Stomach smooth muscle (tissue), 2 donors: ENCODE data around the gene HEXIM1.

Source experiments
- H3K27ac ChIP-seq: one replicate; pipeline ENCODE4 v1.7.0; 2013; ENCODE audit warnings: mild to moderate bottlenecking, low read length, inconsistent platforms
- H3K27me3 ChIP-seq, 2 donors: one replicate each; pipeline ENCODE4 v1.7.0; 2013; ENCODE audit warnings: low read length in 2 of 2; ENCODE audit not compliant: insufficient read depth in 2 of 2, control insufficient read depth in 1 of 2
- H3K36me3 ChIP-seq, 2 donors: one replicate each; pipeline ENCODE4 v1.7.0; 2013; ENCODE audit warnings: low read length in 2 of 2; ENCODE audit not compliant: control insufficient read depth in 2 of 2, insufficient read depth in 2 of 2
- H3K4me1 ChIP-seq: one replicate; pipeline ENCODE4 v1.7.0; 2013; ENCODE audit warnings: low read length; ENCODE audit not compliant: control insufficient read depth, insufficient read depth
- H3K4me3 ChIP-seq, 2 donors: one replicate each; pipeline ENCODE4 v1.7.0; 2013; ENCODE audit warnings: low read length in 2 of 2
- H3K9ac ChIP-seq, 2 donors: one replicate each; pipeline ENCODE4 v1.7.0; 2013; ENCODE audit warnings: low read length in 2 of 2, mild to moderate bottlenecking in 1 of 2
- H3K9me3 ChIP-seq, 2 donors: one replicate each; pipeline ENCODE4 v1.7.0; 2013; ENCODE audit warnings: low read length in 2 of 2; ENCODE audit not compliant: control insufficient read depth in 2 of 2
- donor health status: healthy.
- donor health status: Pancreatic carcinoma.

HEXIM1 gene

DNA sequence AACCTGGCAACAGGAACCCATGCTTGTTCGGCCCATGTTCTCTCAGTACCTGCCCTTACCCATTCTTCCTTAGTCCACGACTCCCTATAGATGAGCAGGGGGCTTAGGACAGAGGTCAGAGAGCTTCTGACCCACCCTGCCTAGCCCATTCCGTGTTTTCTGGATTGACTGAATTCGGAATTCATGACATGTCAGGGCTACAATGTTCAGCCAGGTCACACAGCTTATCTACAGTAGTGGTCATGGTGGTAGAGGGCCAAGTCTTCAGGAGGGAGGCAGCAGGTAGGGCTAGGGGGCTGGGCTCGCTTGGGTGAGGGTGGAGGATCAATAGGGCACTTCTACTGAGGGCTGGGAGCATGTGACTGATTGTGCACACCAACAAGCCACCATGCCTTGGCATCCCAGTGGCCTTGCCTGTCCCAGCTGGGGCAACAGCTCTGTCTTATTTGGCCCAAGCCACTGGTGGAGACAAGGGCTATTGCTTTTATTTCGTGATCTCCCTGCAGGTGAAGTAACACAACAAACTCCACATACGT is 16.5 kb downstream of the HEXIM1 start:
- Histone ChIP-seq H3K27me3 (no peaks in the 10 kb centered on the region), H3K36me3 (peaks cover 0 to 4% of the 10 kb centered on the region in 2 donors), H3K4me3 (no peak overlapping the region), H3K9ac (no peak overlapping the region), H3K27ac (no peak overlapping the region), H3K4me1 (peaks cover 15% of the 10 kb centered on the region), H3K9me3 (no peaks in the 10 kb centered on the region)

DNA sequence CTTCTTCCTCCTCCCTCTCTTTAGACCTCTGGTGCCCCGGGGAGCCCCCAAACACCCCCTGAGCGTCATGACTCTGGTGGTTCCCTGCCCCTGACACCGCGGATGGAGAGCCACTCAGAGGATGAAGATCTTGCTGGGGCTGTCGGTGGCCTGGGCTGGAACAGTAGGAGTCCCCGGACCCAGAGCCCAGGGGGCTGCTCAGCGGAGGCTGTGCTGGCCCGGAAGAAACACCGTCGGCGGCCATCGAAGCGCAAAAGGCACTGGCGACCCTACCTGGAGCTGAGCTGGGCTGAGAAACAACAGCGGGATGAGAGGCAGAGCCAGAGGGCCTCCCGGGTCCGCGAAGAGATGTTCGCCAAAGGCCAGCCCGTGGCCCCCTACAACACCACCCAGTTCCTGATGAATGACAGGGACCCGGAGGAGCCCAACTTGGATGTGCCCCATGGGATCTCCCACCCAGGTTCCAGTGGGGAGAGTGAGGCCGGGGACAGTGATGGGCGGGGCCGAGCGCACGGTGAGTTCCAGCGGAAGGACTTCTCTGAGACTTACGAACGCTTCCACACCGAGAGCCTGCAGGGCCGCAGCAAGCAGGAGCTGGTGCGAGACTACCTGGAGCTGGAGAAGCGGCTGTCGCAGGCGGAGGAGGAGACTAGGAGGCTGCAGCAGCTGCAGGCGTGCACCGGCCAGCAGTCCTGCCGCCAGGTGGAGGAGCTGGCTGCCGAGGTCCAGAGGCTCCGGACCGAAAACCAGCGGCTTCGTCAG is 20.9 kb downstream of the HEXIM1 start:
- H3K27me3 ChIP-seq, result no peaks in the 10 kb centered on the region
- H3K36me3 ChIP-seq, result peaks cover 0 to 4% of the 10 kb centered on the region in 2 donors
- H3K9me3 ChIP-seq, result no peaks in the 10 kb centered on the region
- H3K4me3 ChIP-seq, result no peak overlapping the region
- H3K4me1 ChIP-seq, result peaks cover 33% of the 10 kb centered on the region
- peak overlapping the region; percentile 94 for H3K27ac ChIP-seq
- H3K9ac ChIP-seq, result no peak overlapping the region

DNA sequence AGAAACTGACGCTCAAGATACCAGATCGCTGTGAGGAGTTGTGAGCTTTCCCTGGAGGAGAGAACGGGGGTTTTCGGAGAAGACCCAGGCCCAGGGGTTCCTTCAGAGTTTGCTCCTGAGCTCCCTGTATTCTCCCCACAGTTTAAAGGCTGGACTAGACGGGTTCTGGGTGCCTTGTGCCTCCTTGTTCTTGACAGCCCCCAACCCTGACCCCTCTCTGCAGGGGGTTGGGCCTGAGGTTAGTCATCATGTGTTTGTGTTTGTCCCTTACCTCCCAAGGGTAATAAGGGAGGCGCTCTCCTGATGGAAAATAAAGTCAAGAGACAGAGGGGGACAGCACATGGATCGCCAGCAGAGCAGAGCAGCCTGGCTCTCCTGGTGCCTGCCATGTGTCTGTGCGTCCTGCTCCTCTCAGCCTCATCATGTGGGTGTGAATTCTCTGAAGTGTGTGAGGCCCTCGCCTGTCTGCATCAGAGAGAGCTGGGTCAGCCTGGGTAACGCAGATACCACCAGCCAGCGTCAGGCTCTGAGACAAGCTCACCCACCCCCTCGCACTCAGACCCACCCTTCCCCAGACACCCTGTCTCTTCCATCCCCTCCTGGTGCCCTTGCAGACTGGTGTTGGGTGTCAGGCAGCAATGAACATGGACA is 22.1 kb downstream of the HEXIM1 start:
- peaks cover 33% of the 10 kb centered on the region for H3K4me1 ChIP-seq
- H3K27me3 ChIP-seq, result no peaks in the 10 kb centered on the region
- H3K4me3 ChIP-seq, result peak overlapping the region in 1 of 2 donors; percentile 67
- no peaks in the 10 kb centered on the region for H3K36me3 ChIP-seq
- H3K9ac ChIP-seq, result peak overlapping the region; percentile 51 to 60
- H3K27ac ChIP-seq, result peak overlapping the region; percentile 94
- H3K9me3 ChIP-seq, result no peaks in the 10 kb centered on the region

DNA sequence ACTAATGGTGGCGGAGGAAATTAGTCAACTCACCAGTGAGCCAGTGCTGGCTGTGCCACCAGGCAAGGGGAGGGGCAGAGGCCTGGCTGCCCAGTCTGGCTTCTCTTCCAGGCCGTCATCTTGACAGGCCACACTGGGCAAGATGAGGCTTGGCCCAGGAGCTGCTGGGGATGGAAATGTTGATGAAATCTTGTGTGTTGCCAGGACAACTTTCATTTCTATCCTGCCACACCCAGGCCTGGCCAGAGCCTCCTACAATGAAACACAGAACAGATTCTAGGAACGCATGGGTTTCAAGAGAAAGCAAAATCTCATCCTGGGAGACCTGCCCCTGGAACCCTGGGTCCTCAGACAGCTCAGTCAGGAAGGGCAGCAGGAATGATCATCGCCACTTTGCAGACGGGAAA is 22.7 kb downstream of the HEXIM1 start:
- peak overlapping the region; percentile 60 to 73 for H3K9ac ChIP-seq

DNA sequence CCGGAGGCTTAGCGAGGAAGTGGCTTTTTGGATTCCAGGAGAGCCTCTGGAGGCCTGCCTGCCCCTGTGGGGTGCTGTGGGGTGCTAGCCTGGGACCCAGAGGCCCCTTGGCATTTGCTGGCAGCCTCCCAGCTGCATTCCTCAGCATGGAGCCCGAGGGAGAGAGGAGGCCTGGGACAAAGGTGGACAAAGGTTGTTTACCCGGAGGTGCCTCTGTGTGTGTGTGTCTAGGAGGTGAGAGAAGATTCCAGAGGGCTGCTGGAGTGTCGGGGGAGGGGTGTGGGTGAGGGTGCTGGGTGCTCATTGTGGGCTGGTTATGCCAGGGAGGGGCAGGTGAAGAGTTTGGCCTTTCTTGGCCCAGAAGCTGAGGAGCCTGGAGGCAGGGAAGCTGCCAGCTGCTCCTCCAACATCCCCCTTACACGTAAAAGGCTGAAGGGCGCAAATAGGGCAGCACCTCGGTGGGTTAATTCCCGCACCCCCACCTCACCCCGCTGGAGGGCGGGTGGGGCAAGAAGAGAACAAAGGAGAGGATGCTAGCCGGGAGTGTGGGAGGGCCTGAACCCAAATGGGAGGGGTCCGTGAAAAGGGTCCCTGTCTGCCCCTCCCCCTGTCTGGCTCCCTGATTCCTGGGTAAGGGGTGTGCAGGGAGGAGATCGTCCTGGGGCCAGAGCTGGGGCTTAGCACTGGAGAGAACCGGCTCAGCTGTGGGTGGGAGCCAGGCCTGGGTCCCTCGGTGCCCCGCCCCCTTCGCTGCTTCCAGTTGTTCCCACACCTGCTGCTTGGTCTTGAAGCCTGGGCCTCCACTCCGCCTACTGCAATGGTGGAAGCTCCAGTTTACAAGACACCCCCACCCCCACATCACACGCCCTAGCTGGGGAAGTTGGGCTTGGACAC is 23.3 kb downstream of the HEXIM1 start:
- peak overlapping the region; percentile 60 to 73 for H3K9ac ChIP-seq

More for the DNA sequence above, 22.7 kb downstream of the HEXIM1 start:
- peaks cover 33% of the 10 kb centered on the region for H3K4me1 ChIP-seq
- H3K9me3 ChIP-seq, result no peaks in the 10 kb centered on the region
- peak overlapping the region; percentile 94 for H3K27ac ChIP-seq
- no peaks in the 10 kb centered on the region for H3K27me3 ChIP-seq
- no peaks in the 10 kb centered on the region for H3K36me3 ChIP-seq
- H3K4me3 ChIP-seq, result peak overlapping the region; percentile 59 to 67

DNA sequence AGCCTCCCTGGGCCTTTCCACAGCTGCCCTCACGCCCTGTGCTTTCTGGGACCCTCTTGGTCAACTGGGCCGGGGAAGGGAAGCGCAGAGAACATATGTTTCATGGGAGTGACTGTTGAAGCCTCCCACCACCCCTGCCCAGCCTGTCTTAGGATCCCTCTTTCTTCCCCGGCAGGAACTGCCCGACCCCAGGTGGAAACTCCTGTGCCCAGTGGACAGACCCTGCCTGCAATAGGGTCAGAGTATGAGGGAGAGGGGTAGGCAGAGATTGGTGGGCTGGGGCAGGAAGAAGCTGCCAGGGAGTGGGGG is 23.9 kb downstream of the HEXIM1 start:
- Histone ChIP-seq H3K4me1 (peaks cover 33% of the 10 kb centered on the region), H3K27ac (peak overlapping the region; percentile 94), H3K36me3 (no peaks in the 10 kb centered on the region), H3K9me3 (no peaks in the 10 kb centered on the region), H3K9ac (peak overlapping the region; percentile 60 to 62), H3K27me3 (no peaks in the 10 kb centered on the region), H3K4me3 (peak overlapping the region; percentile 59 to 67)

More for the DNA sequence above, 23.3 kb downstream of the HEXIM1 start:
- H3K27ac ChIP-seq, result peak overlapping the region; percentile 94
- peak overlapping the region; percentile 59 to 67 for H3K4me3 ChIP-seq
- no peaks in the 10 kb centered on the region for H3K9me3 ChIP-seq
- H3K4me1 ChIP-seq, result peaks cover 33% of the 10 kb centered on the region
- H3K27me3 ChIP-seq, result no peaks in the 10 kb centered on the region
- no peaks in the 10 kb centered on the region for H3K36me3 ChIP-seq

DNA sequence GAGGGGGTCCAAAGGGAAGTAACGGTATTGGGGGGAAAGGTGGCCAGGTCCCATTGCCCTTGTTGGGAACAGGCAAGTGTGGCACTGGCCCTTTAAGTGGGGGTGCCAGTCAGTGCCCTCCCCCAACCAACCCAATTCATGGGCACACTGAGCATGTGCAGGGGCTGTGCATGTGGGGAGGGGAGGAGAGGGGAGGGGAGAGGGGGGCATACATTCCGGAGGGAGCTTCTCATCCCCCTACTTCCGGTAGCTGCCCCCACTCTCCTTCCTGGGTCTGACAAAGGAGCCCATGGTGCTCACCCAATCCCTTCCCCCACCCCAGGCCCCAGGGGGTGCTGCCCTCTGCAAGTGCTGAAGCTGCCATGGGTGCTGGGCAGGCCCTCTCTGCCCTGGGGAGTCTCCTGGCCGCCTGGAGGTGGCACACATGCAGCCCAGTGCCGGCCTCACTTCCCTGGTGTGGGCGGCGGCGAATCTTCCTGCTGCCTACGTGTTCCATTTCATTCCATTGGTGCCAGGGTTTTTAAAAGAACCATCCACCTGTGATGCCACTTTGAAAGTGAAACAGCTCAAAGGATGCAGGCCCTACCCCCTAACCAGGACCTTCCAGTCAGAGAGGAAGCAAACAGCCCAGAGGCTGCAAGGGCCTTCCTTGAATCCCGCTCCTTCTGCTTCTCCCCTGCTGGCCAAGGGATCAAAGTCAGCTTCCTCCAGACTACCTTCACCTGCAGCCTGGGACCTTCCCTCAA is 24.4 kb downstream of the HEXIM1 start:
- peak overlapping the region; percentile 94 for H3K27ac ChIP-seq
- H3K4me3 ChIP-seq, result peak overlapping the region; percentile 59 to 67
- H3K9me3 ChIP-seq, result no peaks in the 10 kb centered on the region

DNA sequence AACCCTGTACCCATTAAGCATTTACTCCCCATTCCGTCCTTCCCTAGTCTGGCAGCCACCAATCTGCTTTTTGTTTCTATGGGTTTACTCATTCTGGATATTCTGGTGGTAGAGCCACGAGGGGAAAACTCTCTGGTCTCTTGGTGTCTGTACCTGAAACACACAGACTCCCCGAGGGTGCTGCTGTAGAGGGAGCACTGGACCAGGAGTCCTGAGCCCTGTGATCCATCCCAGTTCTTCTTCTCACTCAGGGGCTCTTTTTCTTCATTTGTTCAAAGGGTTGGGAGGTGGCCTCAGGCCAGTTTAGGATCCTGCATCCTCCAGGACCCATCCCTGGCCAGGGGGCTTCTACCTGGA is 27.5 kb downstream of the HEXIM1 start:
- H3K36me3 ChIP-seq, result no peaks in the 10 kb centered on the region
- no peak overlapping the region for H3K27ac ChIP-seq
- H3K9ac ChIP-seq, result no peak overlapping the region
- H3K4me3 ChIP-seq, result no peak overlapping the region
- H3K4me1 ChIP-seq, result peaks cover 23% of the 10 kb centered on the region
- H3K9me3 ChIP-seq, result no peaks in the 10 kb centered on the region
- no peaks in the 10 kb centered on the region for H3K27me3 ChIP-seq

More for the DNA sequence above, 24.4 kb downstream of the HEXIM1 start:
- Histone ChIP-seq H3K36me3 (no peaks in the 10 kb centered on the region), H3K4me1 (peaks cover 33% of the 10 kb centered on the region), H3K27me3 (no peaks in the 10 kb centered on the region), H3K9ac (peak overlapping the region; percentile 60 to 69)

DNA sequence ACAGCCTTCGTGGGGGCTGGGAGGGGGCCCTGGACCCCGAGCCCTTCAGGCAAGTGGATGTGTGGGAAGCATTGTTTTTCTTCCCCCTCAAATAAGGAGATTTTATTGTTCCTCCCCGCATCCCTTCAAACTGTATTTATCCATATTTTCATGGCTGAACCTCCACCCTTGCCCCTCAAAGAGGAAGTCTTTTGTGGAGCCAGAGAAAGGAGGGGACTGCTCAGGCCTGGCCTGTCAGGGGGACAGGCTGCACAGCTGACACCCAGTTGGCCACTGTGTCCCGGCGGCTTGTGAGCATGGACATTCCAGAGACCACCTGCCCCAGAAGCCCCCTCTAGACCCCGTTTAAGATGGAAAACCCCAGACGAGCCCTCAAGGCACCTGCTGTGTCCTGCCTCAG is 29.3 kb downstream of the HEXIM1 start:
- Histone ChIP-seq H3K36me3 (no peaks in the 10 kb centered on the region), H3K9me3 (no peaks in the 10 kb centered on the region), H3K4me3 (no peak overlapping the region), H3K27ac (no peak overlapping the region), H3K4me1 (peaks cover 6% of the 10 kb centered on the region), H3K9ac (no peak overlapping the region), H3K27me3 (no peaks in the 10 kb centered on the region)

DNA sequence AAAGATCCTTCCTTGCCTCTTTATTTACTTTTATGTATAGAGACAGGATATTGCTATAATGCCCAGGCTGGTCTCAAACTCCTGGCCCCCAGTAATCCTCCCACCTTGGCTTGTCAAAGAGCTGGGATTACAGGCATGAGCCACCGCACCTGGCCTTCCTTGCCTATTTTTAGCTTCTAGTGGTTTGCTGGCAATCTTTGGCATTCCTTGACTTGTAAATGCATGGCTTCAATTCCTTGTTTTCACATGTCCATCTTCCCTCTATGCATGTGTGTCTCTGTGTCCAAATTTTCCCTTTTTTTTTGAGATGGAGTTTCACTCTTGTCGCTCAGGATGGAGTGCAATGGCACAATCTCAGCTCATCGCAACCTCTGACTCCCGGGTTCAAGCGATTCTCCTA is 35.9 kb downstream of the HEXIM1 start:
- H3K27ac ChIP-seq, result no peak overlapping the region
- H3K4me3 ChIP-seq, result no peak overlapping the region
- H3K27me3 ChIP-seq, result no peaks in the 10 kb centered on the region
- no peak overlapping the region for H3K9ac ChIP-seq
- no peaks in the 10 kb centered on the region for H3K36me3 ChIP-seq
- H3K9me3 ChIP-seq, result no peaks in the 10 kb centered on the region
- no peaks in the 10 kb centered on the region for H3K4me1 ChIP-seq
